Neural progenitor cell (in vitro differentiated cells): Measurements from ENCODE around the gene PACSIN2.

Experiments
- EZH2phosphoT487 ChIP-seq: fragments of 200-600 bp; sonication (generic); IDR thresholded peaks from 2 replicates; pipeline ENCODE4 v1.6.1; 2017; ENCODE audit warnings: antibody characterized with exemption
- TF ChIP-seq, protein P1 (sequence below): fragments of 200-600 bp; sonication (generic); IDR thresholded peaks from 2 replicates; pipeline ENCODE4 v1.5.1; 2017; ENCODE audit warnings: antibody characterized with exemption, mild to moderate bottlenecking

GRCh38 chr22:42938976-42939375 is 76.0 kb downstream of the PACSIN2 start:
- TF ChIP-seq, protein P1, sequence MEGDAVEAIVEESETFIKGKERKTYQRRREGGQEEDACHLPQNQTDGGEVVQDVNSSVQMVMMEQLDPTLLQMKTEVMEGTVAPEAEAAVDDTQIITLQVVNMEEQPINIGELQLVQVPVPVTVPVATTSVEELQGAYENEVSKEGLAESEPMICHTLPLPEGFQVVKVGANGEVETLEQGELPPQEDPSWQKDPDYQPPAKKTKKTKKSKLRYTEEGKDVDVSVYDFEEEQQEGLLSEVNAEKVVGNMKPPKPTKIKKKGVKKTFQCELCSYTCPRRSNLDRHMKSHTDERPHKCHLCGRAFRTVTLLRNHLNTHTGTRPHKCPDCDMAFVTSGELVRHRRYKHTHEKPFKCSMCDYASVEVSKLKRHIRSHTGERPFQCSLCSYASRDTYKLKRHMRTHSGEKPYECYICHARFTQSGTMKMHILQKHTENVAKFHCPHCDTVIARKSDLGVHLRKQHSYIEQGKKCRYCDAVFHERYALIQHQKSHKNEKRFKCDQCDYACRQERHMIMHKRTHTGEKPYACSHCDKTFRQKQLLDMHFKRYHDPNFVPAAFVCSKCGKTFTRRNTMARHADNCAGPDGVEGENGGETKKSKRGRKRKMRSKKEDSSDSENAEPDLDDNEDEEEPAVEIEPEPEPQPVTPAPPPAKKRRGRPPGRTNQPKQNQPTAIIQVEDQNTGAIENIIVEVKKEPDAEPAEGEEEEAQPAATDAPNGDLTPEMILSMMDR = no peak
- TF ChIP-seq EZH2phosphoT487 = no peak
